HG02798 (cell line): ENCODE results near the gene EOMES.
A peak's percentile ranks its signal among the peaks of the same experiment; 100 is the strongest.
"Not testable (repeated sequence)": the region's sequence is repeated elsewhere in the genome, so short reads cannot be mapped to it uniquely, and the experiment has no call there.

Experiments
- ATAC-seq: cut with Tn5 transposase; IDR thresholded peaks from one replicate; pipeline ENCODE4 v1.9.1; 2021; ENCODE audit warnings: mild to moderate bottlenecking; ENCODE audit not compliant: unreplicated experiment, poor library complexity

Gene EOMES

DNA sequence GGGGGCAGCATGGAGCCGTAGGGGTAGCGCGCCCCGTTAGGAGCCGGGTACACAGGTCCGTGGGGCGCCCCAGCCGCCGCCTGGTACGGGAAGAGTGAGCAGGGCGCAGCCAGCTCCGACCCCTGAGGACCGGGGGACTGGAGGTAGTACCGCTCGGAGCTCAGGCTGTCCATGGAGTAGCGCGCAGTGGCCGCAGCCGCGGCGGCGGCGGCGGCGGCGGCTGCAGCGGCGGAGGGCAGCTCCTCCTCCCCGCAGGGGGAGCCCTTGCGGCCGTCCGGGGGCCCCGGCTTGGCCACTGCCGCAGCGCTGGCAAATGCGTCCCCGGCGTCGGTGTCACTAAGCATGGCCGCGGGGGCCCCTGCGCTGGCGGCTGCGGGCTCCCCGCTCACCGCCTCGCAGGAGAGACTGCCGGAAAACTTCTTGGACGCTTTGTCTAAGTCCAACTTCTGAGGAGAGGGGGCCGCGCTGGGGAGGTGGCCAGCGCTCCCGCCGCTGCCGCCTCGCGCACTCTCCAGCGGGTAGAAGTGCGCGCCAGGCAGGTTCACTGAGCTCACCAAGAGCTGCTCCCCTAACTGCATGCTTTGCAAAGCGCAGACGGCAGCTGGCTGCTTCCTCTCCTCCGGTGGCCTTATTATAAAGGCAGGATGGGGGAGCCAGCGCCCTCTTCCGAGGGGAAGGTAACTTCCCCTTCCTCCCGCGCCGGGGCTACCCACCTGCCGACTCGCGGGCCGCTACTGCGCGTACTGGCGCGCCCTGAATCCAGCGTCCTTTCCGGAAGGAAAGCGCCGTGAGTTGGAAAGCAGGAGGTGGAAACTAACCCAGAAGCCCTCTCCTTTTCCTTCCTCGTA, at the start of gene EOMES:
Gene EOMES (minus strand): TSS at position 607 of the 848 bp plus-strand sequence. CDS start 29 bp downstream, at position 578.
- peak; percentile 67 for ATAC-seq

DNA sequence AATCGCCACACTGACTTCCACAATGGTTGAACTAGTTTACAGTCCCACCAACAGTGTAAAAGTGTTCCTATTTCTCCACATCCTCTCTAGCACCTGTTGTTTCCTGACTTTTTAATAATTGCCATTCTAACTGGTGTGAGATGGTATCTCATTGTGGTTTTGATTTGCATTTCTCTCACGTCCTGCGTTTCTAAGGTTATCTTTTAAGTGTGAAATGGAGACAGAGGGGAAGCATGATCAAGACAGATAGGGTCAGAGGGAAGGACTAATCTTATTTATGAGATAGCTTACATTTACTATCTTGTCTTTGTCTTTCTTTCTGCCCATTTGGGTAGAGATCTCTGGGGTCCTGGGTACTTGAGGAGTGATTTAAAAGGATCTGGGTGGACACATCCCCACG, 48.3 kb upstream of the EOMES start:
- ATAC-seq, result not testable (repeated sequence)

DNA sequence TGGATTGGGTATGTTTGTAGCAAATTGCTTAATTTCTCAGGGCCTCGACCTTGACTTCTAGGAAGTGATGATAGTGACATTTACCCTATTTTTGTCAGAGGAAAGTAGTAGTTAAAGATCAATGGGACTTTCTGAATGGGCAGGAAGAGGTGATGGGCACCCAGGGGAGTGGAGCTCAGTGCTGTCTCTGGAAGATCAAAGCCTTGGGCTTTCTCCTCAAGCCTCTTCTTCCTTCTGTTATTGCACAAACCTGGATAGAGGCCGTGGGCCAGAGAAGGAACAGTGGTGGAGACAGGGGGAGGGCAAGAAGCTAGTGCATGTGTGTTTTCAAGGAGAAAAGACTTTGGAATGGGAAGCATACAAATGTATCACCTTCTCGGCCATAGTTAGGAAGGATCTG, 44.9 kb upstream of the EOMES start:
- no peak for ATAC-seq

DNA sequence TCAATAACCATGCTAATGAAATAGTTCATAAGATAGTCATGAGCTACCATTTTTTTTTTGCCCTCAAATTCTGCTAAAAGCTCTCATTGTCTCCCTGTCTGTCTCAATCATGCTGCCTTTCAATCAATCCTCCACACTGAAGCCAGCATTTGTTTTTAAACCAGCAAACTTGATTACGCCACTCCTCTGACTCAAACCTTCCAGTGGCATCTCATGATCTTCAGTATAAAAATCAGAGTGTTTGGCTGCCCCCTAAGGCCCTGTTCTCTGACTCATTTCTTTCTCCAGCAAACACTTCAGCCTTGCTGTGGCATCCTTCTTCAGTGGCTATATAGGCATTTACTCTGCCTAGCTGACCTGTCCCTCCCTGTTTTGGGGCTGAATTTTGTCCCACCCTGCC, 36.0 kb upstream of the EOMES start:
- no peak for ATAC-seq

DNA sequence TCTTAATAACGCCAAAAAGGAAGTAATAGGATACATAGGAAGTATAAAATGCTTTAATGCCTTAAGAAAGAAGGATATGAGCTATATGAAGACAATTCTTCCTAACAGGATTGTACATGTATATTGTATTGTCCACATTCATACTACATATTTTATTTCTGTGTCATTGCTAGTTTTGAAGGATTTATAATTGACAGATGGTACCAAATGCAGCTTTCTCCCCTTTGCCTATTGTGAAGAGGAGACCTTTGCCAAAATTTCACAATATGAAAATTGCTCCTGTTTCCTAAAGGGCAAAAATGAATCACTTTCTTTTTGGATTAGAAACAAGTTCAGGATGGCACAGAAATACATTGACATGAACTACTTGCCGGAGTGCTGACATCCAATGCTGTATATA, 34.8 kb upstream of the EOMES start:
- ATAC-seq, result no peak

DNA sequence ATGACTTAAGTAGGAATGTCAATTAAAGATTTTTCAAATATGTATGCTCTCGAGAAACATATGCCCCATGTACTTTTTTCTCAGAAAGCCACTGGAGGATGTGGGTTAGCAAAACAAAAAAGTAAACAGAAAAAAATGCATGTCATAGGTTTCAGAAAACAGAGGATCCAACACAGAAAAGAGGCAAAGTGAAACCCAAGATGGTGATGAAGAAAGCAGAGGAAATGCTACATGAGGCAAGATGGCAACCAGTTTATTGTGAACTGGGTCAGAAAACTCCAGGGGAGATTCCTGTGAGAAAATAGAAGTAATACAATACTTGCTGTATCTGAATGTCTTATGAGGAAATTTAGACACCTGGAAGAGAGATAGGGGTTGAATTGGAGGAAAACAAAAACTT, 30.8 kb upstream of the EOMES start:
- no peak for ATAC-seq

DNA sequence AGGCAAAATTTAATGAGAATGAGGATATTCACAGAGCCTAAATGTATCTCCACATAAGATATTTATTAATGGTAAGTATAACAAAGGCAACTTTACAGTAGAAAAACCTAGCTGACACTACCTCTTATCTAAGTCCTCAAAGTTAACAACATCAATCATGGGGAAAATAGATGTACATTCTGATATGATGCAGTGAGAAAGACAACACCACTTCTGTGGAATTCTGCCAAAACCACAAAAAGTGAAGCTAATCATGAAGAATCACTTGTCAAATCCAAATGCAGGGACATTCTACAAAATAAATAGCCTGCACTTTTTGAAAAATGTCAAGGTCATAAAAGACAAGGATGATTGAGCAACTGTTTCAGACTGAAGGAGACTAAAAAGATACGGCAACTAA, 27.5 kb upstream of the EOMES start:
- no peak for ATAC-seq

DNA sequence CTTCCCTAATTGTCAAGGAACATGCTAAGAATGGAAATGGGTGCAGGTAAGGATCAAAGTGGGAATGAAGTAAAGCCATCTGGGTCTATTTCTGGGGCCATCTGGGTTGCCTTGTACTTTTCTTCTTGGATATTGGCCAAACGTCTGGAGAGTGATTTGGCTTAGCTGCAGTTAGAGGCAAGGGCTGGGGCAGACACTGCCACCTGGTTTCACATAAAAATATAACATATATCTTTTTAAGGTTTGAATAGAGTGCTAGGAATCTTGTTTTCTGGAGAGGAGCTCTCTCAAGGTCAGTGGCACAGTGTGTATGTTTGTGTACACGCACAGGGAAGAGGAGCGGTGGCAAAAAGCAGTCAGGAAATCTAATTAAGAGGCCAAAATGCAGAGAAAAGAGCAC, 24.7 kb upstream of the EOMES start:
- no peak for ATAC-seq

DNA sequence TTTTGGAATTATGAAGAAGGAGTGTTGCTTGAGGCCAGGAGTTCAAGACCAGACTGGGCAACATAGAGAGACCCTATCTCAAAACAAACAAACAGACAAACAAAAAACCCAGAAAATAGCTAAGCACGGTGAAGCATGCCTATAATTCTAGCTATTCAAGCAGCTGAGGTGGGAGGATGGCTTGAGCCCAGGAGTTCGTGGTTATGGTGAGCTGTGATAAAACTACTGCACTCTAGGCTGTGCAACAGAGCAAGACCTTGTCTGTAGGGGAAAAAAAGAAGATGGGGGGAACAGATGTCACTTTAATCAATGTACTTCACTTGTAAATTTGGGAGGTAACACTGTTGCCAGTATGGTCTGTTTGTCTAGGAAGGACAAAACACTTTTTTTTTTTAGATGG, 18.7 kb upstream of the EOMES start:
- no peak for ATAC-seq

DNA sequence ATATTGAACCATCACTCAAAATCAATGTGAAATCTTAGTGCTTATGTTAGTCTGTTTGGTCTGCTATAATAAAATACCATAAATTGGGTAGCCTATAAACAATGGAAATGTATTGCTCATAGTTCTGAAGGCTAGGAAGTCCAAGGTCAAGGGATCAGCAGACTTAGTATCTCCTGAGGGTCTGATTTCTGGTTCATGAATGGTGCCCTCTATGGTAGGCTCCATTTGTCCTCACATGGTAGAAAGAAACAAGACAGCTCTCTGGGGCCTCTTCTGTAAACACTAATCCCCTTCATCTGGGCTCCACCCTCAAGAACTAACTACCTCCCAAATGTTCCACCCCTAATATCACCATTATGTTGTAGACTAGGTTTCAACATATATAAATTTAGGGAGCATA, 15.0 kb upstream of the EOMES start:
- no peak for ATAC-seq

DNA sequence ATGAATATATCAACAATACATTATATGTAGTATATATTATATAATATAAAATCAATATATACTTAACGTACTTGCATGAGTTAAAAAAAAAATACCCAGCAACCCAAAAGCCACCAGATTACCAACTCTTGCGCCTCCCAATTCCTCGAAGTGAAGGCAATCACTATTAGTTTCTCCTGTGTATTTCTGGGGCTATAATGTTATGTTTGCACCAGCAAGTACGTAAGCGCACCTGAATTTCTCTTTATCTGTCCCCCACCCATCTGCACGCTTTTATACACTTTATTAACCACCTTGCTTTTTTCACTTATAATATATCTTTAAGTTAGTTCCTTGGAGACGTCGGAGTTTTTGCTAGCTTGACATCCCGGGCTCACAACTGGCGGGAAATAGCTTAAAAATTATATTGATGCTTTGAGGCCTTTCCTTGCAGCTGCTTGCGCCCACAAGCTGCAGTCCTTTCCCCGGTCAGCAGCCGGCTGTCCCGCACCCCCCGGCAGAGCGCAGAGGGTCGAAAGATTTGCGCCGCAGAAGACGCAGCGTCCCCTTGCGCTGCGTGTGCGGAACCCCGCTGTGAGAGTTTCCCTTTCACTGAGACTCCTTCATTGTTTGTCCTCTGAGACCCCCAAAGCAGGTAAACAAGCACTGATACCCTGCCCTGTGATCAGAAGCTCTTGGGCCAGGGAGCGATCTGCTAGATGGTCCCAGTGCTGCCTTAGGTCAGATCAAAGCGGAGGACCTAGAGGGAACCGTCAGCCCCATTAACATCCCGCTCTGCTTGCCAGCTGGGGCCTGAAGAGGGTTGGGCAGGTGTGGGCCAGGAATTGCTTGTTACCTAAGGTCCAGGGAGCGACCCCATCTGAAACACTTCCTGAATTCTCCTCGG, 8.9 kb upstream of the EOMES start:
- ATAC-seq, result no peak

DNA sequence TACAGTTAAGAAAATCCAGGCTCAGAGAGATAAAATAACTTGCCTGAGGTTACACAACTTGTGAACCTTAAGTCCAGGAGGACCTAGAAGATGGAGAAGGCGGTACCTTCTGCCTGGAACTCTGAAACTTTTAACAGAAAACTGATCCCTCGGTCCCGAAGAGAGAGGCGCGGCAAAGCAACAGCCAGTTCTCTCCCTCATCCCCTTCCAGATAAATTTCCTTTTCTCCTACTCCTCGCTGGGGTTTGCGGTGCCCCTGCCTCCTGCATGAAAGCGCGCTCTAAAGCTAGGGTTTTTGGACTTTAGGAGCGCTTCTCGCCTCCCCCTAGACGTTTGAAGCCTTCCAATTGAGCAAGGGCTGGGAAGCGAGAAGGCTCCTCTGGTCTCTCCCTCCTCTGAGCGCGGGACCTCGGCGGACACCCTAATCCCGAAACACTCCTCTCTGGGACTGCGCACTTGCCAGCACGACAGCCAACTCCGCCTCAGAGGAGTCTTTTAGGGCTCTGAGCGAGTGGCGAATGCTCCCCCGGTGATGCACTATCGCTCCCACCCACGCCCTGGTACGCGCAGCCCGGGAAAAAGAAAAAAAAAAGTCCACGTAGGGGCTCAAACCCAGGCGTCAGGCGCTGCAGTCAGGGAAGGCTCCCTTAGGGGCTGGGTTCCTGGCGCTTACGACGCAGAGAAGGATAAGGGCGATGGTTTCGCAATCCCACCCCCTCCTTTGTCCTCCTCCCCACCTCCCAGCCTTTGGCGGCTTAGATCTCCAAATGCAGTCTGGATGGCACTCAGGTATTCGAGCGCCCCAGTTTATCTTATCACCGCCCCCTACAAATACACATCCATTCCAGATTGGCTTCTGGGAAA, 7.9 kb upstream of the EOMES start:
- ATAC-seq, result no peak

DNA sequence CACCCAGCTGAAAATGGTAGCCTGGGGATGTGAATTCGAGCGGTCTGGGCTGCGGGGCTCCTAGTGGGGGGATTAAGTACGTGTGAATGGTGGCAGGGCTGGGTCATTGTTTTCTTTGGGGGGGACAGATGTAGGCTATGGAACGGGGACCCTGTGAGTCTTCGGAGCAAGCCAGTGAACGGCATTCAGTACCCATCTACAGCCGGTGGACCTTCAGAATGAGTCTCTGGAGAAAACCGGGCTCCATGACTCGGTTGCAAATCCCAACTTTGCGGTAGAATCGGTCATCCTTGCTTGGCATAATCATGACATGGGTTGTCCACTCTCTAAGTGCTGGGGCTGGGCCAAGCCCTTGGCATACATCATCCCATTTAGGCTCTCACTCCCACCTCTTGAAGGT, 7.2 kb upstream of the EOMES start:
- ATAC-seq, result no peak

DNA sequence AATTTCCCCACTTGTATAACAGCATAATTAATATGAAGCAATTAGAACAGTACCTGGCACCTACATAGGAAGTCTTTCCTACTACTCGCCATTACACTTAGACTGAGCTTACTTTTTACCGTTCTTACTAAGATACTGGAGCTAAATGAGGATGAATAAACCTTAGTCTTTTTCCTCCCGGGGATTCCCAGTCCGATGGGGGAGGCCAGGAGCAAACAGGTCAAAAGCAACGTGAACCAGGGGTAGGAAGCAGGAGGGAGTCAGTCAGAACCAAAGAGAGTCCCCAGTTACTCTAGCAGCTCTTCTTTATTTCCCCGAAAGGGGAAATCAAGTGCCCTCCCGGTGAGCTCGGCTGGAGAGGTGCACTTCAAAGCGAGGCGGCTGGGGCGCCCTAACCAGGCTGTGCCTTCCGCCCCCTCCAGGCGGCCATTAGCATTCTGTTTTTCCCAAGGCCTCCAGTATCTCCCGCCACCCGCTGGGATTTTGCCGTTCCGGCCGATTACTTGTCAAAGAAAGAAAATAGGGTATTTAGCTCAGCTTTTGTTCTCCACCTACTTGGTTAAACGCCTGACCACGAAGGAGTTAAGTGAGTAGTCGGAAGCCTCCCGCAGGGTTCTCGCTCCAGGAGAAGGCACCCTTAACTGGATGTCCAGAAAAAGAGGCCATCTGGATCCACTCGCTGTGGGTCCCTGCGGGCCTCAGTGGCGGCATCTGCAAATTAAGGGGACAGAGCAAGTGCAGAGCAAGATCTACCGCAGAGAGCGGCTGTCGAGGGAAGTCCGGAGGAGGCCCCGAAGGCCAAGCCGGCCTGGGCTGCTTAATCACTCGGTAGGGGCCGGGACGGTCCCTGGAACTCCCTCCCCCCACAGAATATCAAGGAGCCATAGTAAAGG, 6.3 kb upstream of the EOMES start:
- ATAC-seq, result peak; percentile 64

DNA sequence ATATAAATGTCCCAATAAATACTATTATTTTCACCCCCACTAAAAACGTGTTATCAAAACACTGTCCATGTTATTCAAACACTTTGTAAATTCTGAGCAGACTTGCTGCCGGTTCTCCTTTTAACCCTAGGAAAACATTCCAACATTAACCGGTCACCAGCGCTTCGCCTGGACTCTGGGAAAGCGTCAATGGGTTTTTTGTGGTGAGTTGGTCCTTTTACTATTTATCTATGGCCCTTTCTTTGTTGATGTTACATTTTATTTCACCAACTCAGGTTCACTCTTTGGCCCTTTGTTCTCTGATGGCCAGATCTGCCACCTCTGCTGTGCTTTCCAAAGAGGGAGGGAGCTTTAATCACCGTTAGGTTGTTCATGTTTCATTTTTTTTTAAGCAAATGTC, 4.1 kb upstream of the EOMES start:
- ATAC-seq, result no peak

DNA sequence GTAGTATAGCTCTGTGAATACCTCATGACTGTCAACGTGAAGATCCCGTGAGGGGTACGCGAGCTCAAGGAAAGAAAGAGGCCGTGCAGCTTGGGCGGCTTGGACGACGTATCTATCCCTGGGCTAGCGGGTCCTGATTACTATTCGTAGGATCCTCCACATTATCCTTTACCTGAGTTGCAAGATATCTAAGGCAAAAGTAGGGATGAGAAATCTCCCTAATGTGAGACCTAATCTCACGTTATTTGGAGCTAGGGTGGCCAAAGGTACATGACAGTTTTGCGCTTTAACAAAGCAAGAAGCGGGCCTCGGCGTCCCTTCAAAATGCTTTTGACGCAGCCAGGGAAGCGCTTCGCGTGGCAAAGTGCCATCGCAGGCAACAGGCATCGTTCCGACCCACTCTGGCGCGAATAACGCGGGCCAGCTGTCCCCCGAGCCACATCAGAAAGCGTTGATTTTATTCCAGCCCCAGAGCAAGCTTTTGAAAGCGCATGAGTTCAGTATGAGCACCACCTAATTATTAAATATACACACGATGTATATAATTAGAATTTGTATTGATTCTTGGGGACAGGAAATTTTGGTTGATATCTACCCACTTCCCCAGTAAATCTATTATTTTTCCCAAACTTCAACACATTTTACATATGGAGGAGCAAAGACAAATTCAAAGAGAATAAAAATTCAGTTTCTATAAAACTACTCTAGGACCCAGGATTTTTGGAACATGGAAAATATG, 2.5 kb upstream of the EOMES start:
- no peak for ATAC-seq

DNA sequence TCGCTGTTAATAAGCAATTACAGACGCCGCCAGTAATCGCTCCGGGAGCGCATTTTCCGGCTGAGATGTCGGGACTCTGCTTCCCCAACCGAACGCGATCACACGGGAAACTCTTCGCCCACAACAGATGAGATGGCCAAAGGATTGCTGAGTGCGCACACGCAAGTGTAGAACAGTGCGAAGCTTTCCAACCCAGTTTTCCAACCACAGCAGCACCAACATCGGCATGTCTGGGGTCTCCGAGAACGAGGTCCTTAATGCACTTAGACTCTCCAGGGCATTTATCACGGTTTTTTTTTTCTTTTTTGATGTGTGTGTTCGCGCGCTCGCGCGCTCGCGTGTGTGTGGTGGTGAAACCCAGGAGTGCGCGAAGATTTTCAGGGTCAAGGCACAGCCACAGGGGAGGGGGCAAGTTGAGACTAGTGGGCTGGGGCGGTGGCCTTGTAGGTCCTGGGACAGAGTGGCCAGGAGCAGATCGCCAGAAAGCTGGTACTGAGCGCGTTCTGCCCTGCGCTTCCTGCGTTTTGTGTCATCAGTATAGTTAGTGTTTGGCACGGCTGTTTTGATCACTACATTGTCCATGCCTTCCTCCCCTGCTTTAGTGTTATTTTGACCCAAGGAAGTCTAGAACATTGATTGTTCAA, 1.8 kb upstream of the EOMES start:
- ATAC-seq, result no peak

DNA sequence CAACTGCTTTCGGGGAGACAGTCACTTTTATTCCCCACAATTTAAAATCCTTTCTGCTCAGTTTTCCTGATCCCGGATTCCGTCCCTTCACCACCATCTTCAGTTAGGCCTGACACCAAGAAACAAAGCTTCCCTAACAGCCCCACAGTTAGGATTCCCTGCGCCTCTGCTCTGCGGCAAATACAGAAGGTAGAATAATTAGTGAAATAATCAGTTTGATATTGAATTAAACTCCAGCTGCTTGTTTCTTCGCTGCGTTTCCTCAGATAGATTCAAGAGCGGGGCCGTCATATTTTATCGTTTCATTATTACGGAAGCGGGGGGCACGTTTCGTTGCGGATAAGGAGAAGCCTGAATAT, 1.3 kb upstream of the EOMES start:
- no peak for ATAC-seq
